GM06990 (cell line): Measurements from ENCODE around the gene CLEC11A.

ENCODE experiments used
- DNase-seq: peaks from one replicate; pipeline ENCODE4 v3.0.0-alpha.2; 2011; ENCODE audit not compliant: insufficient read length; ENCODE audit errors: extremely low read depth
- H3K27me3 ChIP-seq: replicated peaks from 2 replicates; pipeline ENCODE4 v1.6.0; 2011; ENCODE audit warnings: low read length; ENCODE audit not compliant: control insufficient read depth, insufficient read depth
- H3K36me3 ChIP-seq: 2 replicates; pipeline ENCODE4 v1.5.1; 2011; ENCODE audit warnings: low read length; ENCODE audit not compliant: control insufficient read depth, insufficient read depth
- H3K4me3 ChIP-seq: replicated peaks from 2 replicates; pipeline ENCODE4 v1.5.1; 2011; ENCODE audit warnings: low read depth, mild to moderate bottlenecking, control low read depth, low read length
- TF ChIP-seq, protein P1 (sequence below): IDR thresholded peaks from 2 replicates; pipeline ENCODE4 v1.5.1; 2011; ENCODE audit warnings: low read length, control low read depth, mild to moderate bottlenecking, inconsistent platforms; ENCODE audit not compliant: insufficient read depth, poor library complexity, severe bottlenecking

Gene CLEC11A

DNA sequence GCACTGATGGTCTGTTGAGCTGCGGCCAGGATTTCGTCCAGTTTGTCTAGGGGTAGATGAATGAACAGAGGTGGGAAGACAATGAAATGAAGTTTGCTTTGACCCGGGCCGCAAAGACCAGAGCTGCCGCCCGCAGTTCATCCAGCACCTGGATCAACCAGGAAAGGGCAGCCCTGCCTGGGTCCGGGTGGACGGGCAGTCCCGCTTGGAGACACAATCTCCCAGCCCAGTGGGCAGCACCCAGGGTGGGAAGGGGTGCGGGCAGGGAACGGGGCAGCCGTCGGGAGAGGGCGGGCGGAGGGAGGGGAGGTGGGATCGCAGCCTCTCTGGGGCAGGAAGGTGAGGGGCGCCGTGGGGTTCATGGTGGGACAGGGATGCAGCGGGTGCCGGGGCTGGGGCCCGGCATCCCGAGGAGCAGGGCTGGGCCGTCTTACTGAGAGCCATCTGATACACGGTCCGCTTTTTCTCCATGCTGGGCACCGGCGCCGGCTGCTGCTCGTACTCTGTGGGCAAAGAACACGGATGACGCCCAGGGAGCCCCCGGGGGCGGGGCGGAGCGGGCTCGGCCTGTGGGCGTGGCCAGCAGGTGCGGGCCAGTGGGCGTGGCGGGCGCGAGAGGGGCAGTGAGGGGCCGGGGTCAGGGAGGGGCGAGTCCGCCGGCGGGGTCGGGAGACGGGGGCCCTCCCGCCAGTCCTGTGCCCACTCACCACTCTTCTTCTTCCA is 36.7 kb upstream of the CLEC11A start:
- TF ChIP-seq, protein P1, sequence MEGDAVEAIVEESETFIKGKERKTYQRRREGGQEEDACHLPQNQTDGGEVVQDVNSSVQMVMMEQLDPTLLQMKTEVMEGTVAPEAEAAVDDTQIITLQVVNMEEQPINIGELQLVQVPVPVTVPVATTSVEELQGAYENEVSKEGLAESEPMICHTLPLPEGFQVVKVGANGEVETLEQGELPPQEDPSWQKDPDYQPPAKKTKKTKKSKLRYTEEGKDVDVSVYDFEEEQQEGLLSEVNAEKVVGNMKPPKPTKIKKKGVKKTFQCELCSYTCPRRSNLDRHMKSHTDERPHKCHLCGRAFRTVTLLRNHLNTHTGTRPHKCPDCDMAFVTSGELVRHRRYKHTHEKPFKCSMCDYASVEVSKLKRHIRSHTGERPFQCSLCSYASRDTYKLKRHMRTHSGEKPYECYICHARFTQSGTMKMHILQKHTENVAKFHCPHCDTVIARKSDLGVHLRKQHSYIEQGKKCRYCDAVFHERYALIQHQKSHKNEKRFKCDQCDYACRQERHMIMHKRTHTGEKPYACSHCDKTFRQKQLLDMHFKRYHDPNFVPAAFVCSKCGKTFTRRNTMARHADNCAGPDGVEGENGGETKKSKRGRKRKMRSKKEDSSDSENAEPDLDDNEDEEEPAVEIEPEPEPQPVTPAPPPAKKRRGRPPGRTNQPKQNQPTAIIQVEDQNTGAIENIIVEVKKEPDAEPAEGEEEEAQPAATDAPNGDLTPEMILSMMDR = no peak
- Histone ChIP-seq H3K27me3 (peaks cover 1% of the 10 kb centered on the region; the same call in 1 of the 2 replicates), H3K4me3 (no peak overlapping the region), H3K36me3 (no peaks in the 10 kb centered on the region)
- no peak for DNase-seq

DNA sequence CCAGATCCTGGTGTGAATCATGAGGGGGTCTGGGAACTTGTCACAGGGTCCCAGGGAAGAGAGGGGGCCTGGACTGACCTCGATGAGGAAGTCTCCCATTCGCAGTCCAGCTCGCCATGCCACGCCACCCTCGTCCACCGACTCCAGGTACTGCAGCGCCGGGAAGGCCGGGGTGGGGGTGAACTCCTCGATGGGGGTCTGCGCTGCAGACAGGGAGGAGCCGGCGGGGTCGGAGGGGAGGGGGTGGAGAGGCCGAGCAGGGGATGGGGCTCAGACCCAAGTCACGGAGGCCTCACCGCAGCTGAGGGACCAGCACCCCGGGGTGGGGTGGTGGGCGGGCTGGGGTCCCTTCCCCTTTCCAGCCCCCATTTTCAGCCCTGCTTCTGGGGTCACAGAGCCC is 34.4 kb upstream of the CLEC11A start:
- DNase-seq = no peak
- Histone ChIP-seq H3K36me3 (no peaks in the 10 kb centered on the region), H3K4me3 (no peak overlapping the region), H3K27me3 (peaks cover 1% of the 10 kb centered on the region; the same call in 1 of the 2 replicates)
- TF ChIP-seq, protein P1 = no peak

DNA sequence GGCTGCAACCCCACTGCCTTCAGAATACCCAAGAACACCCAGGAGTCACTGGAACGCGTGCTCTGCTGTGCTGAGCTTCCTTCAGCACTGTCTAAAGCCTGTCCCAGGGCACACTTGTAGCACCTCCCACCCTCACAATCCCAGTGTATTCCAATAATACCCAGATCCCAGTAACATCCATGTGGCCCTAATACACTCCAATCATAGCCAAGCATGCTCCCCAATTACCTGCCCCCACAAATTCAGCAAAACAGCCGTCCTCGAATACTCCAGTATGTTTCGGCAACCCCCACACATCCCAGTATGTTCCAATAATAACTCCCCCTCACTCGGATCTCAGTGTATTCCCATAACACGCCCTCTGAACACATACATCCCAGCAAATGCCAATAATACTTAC is 32.7 kb upstream of the CLEC11A start:
- H3K4me3 ChIP-seq = no peak overlapping the region
- H3K36me3 ChIP-seq = no peaks in the 10 kb centered on the region
- peaks cover 1% of the 10 kb centered on the region; the same call in 1 of the 2 replicates for H3K27me3 ChIP-seq
- TF ChIP-seq, protein P1 = no peak
- no peak for DNase-seq

DNA sequence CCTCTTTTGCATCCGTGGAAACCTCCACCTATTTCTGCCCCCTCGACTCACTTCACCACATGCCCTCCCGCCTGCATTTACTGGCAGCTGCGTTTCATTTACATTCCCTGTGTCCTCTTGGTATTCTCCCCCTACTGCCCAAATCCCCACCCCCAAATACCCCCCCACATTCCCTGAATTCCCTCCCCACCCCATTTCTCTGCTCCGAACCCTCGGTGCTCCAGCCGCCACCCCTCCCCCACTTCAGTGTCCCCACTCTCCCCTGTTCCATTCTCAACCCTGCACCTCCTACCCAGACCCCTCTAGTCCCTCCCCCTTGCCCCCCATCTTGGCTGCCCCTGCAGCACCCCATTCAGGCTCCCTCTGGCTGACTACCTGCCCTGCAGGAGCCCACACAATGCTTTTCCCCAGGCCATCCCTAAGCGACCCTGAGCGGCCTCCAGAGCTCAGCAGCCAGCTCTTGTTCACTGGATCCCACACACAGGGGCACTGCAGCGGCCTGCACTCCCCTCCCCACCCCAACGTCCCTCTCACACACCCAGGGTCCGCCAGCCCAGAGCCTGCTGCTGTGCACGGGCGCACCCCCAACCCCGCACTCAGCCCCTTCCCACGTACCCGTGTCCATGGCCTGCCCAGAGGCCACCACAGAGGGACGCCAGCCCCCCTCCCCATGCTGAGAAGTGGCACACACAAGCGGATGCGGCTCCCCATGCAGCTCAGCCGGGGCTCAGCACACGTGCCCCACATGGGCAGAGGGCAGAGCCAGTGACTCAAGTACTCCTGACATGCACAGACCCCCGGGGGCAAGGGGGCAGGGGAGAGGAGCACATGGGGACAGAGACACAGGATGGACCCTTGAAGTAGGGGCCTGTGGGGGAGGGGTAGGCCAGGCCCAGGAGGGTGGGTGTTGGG is 29.8 kb upstream of the CLEC11A start:
- no peak overlapping the region for H3K4me3 ChIP-seq
- no peaks in the 10 kb centered on the region; the same call in 1 of the 2 replicates for H3K27me3 ChIP-seq
- no peak for DNase-seq
- no peaks in the 10 kb centered on the region for H3K36me3 ChIP-seq
- TF ChIP-seq, protein P1 = no peak

DNA sequence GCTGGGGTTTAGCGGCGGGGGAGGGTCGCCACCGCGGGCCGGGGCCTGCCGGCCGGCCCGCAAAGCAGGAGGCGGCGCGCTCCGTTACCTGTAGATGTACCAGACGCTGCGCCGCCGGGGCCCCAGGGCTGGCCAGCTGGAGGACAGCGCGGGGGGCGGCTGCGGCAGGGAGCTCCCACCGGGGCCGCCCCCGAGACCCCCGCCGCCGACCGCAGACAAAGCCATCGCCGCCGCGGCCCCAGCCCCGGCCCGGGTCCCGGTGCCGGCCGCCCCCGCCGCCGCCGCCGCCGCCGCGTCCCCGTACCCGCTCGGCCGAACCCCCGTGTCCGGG is 28.4 kb upstream of the CLEC11A start:
- TF ChIP-seq, protein P1 = no peak
- no peak for DNase-seq
- no peaks in the 10 kb centered on the region for H3K36me3 ChIP-seq
- H3K4me3 ChIP-seq = no peak overlapping the region
- no peaks in the 10 kb centered on the region; the same call in 1 of the 2 replicates for H3K27me3 ChIP-seq
